Activated naive CD4-positive, alpha-beta T cell treated with anti-CD3 and anti-CD28 coated beads for 36 hours (primary cell): ENCODE results near the gene ALS2. TPM values are rescaled to one million over a fixed set of nuclear protein-coding genes. Genes with fewer than 3 reads are reported as not detected.
"Not testable (repeated sequence)": the region's sequence is repeated elsewhere in the genome, so short reads cannot be mapped to it uniquely, and the experiment has no call there.

Experiments used
- CTCF ChIA-PET: fragments of 350-600 bp; sonication (Branson Sonifier 250); formaldehyde crosslinking; loops from one replicate; lab custom pipeline; 2021; ENCODE audit warnings: antibody characterized with exemption; lab: Charles Lee
- DNase-seq: peaks from one replicate; pipeline ENCODE4 v3.0.0-alpha.2; 2020
- H3K27ac Mint-ChIP-seq: one replicate; pipeline ENCODE4 v1.8.0; 2021; ENCODE audit warnings: mild to moderate bottlenecking, mixed read lengths
- H3K27me3 Mint-ChIP-seq: one replicate; pipeline ENCODE4 v1.8.0; 2021; ENCODE audit warnings: low read depth, mixed read lengths
- H3K36me3 Mint-ChIP-seq: one replicate; pipeline ENCODE4 v1.8.0; 2021; ENCODE audit warnings: low read depth, mixed read lengths
- H3K4me1 Mint-ChIP-seq: one replicate; pipeline ENCODE4 v1.8.0; 2021; ENCODE audit warnings: low read depth, mixed read lengths
- H3K4me3 Mint-ChIP-seq: one replicate; pipeline ENCODE4 v1.8.0; 2021; ENCODE audit warnings: mild to moderate bottlenecking, moderate library complexity, mixed read lengths
- H3K9me3 Mint-ChIP-seq: one replicate; pipeline ENCODE4 v1.8.0; 2021; ENCODE audit warnings: mixed read lengths
- intact Hi-C: fragments of 100-400 bp; cut with micrococcal nuclease; formaldehyde crosslinking; loops from one replicate; pipeline ENCODE4 v1.15.1; 2023
- total RNA-seq, 2 experiments: library from RNA; stranded (reverse); gene quantifications; one replicate each; pipeline ENCODE4 v1.2.3, GENCODE V29; 2021

Gene ALS2
- total RNA-seq, 2 experiments from 2014 or later, result 9.4 to 11.2 TPM

DNA sequence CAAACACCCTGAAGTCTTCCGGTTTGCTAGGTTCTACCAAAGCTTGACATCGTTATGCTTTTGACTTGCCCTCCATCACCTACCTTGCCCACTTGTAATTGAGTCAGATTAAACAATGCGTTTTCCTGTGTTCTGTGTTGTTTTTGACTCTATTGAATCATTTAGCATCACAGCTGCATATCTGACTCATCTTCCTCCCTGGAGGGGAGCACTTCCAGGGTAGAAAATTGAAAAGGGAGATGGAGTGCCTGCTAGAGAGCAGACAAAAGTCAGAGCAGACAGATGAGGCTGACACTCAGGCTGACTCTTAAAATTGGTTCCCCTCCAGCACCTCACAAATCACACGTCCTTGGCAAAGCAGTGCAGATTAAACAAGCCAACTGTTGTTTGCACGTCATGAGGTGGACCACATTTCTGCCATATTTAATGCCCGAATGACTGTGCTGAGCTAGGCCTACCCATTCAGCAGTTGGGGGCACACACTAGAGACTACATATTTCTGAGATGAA is 84.5 kb downstream of the ALS2 start:
- Mint-ChIP-seq H3K27me3 (no peaks in the 10 kb centered on the region), H3K4me3 (no peak overlapping the region), H3K27ac (no peak overlapping the region), H3K4me1 (no peaks in the 10 kb centered on the region), H3K9me3 (no peaks in the 10 kb centered on the region), H3K36me3 (no peaks in the 10 kb centered on the region)
- no peak for DNase-seq
- CTCF ChIA-PET, result no interaction called here
- intact Hi-C loops, result no loop called here

DNA sequence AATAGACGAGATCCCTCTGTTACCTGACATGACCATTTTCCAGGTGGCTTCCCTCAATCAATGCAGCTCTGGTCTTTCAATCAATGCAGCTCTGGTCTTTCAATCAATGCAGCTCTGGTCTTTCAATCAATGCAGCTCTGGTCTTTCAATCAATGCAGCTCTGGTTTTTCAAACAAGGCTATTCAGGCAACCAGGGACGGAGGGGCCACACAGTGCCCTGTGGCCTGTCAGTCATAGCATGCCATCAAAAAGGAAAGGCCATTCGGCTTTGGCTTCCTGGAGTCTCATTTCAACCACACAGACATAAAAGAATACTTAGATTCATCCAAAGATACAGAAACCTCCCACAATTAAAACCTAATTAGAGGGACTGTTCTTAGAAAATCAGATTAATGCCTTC is 95.6 kb downstream of the ALS2 start:
- H3K27me3 Mint-ChIP-seq, result peaks cover 5% of the 10 kb centered on the region
- H3K9me3 Mint-ChIP-seq, result no peaks in the 10 kb centered on the region
- H3K4me3 Mint-ChIP-seq, result no peak overlapping the region
- H3K27ac Mint-ChIP-seq, result no peak overlapping the region
- intact Hi-C loops, result no loop called here
- H3K36me3 Mint-ChIP-seq, result no peaks in the 10 kb centered on the region
- no peaks in the 10 kb centered on the region for H3K4me1 Mint-ChIP-seq
- DNase-seq, result no peak
- CTCF ChIA-PET, result no interaction called here

DNA sequence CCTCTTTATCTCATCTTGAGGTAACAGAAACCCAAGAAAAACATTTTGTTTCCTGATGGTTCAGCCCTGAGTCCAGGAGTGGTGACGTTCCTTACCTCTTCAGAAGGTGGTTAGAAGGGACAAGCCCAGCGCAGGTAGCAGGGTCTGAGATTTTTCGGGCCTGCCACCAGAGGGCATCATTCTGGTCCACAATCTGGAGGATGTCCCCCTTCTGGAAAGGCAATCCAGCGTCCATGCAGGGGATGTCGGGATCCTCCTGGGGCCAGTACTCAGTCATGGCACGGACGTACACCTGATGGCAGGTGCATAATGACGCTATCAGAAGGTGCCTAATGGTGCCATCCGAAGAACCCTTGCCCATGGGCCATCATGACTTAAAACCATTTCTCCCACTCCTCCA is 100.0 kb downstream of the ALS2 start:
- Mint-ChIP-seq H3K9me3 (no peaks in the 10 kb centered on the region), H3K27me3 (peaks cover 5% of the 10 kb centered on the region), H3K4me1 (no peaks in the 10 kb centered on the region), H3K36me3 (no peaks in the 10 kb centered on the region), H3K4me3 (no peak overlapping the region), H3K27ac (no peak overlapping the region)
- peak; percentile 34 for DNase-seq
- intact Hi-C loops, result no loop called here
- CTCF ChIA-PET, result no interaction called here

DNA sequence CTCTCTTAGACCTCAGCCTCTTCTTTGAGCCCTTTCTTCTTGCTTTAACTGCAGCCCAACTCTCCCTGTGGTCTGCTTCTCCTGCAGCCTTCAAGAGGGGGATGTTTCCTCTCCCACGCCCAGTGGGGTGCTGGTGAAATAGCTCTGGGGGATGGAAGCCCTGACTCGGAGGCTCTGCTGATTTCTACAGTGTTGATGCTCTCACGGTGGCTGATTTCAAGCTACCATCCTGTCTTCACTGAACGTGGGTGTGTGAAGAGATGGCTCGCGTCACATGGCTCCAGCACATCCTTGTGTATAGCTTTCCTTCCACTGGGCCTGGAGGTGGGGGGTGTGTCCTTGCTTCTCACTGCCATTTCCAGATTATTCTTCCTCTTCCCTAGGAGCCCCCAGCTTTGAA is 102.3 kb downstream of the ALS2 start:
- CTCF ChIA-PET, result no interaction called here
- no peaks in the 10 kb centered on the region for H3K36me3 Mint-ChIP-seq
- no peaks in the 10 kb centered on the region for H3K4me1 Mint-ChIP-seq
- H3K9me3 Mint-ChIP-seq, result no peaks in the 10 kb centered on the region
- intact Hi-C loops, result no loop called here
- no peak overlapping the region for H3K4me3 Mint-ChIP-seq
- H3K27ac Mint-ChIP-seq, result no peak overlapping the region
- DNase-seq, result no peak
- H3K27me3 Mint-ChIP-seq, result peaks cover 5% of the 10 kb centered on the region

DNA sequence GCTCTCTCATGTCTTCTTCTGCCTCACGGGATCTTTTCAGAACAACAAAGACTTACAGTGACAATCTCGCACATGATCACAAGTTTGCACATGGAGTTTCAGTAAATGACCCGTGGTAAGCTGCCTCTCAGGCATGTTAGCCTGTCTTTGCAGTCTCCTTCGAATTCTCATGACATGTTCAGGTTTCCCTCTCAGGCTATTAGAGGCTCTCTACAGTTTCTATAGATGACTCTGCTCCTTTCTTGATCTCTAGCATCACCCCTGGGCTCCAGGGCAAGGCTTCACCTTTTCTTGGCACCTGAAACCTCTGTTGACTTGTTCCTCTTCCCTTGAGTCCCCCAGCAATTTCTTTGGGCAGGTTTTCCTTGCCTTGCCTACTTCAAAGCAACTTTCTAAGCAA is 105.3 kb downstream of the ALS2 start:
- no peaks in the 10 kb centered on the region for H3K36me3 Mint-ChIP-seq
- peaks cover 7% of the 10 kb centered on the region for H3K9me3 Mint-ChIP-seq
- CTCF ChIA-PET, result interaction anchor here (0.6 kb wide), 1 partner anchor 9 kb away, joined by 3 read pairs; no protein-coding TSS in a partner anchor
- no peaks in the 10 kb centered on the region for H3K4me1 Mint-ChIP-seq
- DNase-seq, result no peak
- no peaks in the 10 kb centered on the region for H3K27me3 Mint-ChIP-seq
- H3K27ac Mint-ChIP-seq, result no peak overlapping the region
- intact Hi-C loops, result no loop called here
- H3K4me3 Mint-ChIP-seq, result no peak overlapping the region

DNA sequence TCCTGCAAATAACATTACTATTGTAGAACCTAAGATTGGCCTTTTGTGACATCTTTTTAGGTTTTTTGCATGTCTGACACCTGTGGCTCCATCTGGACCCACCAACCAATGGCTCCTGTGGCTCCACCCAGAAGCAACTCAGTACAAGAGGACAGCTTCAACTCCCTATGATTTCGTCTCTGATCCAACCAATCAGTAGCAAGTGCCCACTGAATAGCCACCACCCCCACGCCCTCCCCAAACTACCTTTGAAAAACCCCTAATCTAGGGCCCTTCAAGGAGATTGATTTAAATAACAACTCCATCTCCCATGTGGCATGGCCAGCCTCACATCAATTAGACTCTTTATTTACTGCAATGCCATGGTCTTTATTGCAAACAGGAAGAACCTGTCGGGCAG is 105.9 kb downstream of the ALS2 start:
- Mint-ChIP-seq H3K4me1 (no peaks in the 10 kb centered on the region), H3K27me3 (no peaks in the 10 kb centered on the region), H3K27ac (no peak overlapping the region), H3K36me3 (no peaks in the 10 kb centered on the region), H3K4me3 (no peak overlapping the region), H3K9me3 (peaks cover 7% of the 10 kb centered on the region)
- CTCF ChIA-PET, result no interaction called here
- no peak for DNase-seq
- intact Hi-C loops, result no loop called here

DNA sequence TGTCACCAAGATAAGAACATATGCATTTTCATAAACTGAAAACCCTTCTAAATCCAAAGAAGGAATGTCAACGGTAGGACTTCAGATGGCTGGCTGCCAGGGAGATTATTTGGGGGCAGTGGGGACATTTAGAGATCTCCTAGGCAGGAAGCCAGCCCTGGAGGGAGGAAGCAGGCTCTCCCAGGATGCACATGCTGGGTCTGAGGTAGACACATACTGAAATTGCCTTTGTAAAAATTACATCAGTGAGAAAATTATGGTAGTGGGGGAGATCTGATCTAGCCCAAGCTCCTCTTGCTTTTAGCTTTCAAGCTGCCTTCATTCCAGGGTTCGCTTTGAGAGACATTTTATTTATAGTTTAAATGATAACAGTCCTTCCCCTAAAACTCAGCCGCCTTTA is 106.4 kb downstream of the ALS2 start:
- Mint-ChIP-seq H3K9me3 (peaks cover 7% of the 10 kb centered on the region), H3K27ac (no peak overlapping the region), H3K36me3 (no peaks in the 10 kb centered on the region), H3K4me3 (no peak overlapping the region), H3K4me1 (no peaks in the 10 kb centered on the region), H3K27me3 (no peaks in the 10 kb centered on the region)
- CTCF ChIA-PET, result no interaction called here
- DNase-seq, result no peak
- intact Hi-C loops, result no loop called here

DNA sequence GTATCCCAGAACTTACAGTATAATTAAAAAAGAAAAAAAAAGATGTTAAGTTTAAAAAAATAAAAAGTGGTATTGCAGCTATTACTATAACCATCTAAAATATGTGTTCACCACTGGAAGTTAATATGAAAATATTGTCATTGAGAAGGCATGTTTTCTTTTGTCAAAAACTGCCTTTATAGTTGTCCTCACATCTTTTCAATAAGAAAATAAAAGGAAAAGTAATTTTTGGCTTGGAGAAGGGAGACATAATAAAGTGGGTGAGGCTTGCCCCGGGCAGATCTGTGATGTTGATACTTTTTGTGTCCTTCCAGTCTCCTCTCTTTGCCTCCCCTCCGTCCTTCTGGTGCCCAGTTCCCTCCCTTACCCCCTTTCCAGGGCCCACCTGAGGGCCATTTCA is 107.2 kb downstream of the ALS2 start:
- Mint-ChIP-seq H3K9me3 (peaks cover 7% of the 10 kb centered on the region), H3K4me1 (no peaks in the 10 kb centered on the region), H3K27me3 (no peaks in the 10 kb centered on the region), H3K4me3 (no peak overlapping the region), H3K27ac (no peak overlapping the region), H3K36me3 (no peaks in the 10 kb centered on the region)
- CTCF ChIA-PET, result interaction anchor here (0.5 to 1.0 kb wide), 2 partner anchors 9 to 505 kb away, joined by 3 read pairs; no protein-coding TSS in a partner anchor
- no peak for DNase-seq
- intact Hi-C loops, result no loop called here

DNA sequence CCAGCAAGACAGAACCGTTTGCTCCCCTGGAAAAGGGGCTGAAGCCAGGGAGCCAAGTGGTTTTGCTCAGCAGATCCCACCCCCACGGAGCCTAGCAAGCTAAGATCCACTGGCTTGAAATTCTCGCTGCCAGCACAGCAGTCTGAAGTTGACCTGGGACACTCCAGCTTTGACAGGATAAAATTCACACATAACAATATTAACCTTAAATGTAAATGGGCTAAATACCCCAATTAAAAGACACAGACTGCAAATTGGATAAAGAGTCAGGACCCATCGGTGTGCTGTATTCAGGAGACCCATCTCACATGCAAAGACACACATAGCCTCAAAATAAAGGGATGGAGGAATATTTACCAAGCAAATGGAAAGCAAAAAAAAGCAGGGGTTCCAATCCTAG is 109.5 kb downstream of the ALS2 start:
- intact Hi-C loops, H3K27me3 Mint-ChIP-seq, H3K27ac Mint-ChIP-seq, H3K4me3 Mint-ChIP-seq, H3K36me3 Mint-ChIP-seq, H3K4me1 Mint-ChIP-seq, DNase-seq, H3K9me3 Mint-ChIP-seq: not testable (repeated sequence)
- CTCF ChIA-PET, result interaction anchor here (0.6 kb wide), 1 partner anchor 34 kb away, joined by 3 read pairs; no protein-coding TSS in a partner anchor

DNA sequence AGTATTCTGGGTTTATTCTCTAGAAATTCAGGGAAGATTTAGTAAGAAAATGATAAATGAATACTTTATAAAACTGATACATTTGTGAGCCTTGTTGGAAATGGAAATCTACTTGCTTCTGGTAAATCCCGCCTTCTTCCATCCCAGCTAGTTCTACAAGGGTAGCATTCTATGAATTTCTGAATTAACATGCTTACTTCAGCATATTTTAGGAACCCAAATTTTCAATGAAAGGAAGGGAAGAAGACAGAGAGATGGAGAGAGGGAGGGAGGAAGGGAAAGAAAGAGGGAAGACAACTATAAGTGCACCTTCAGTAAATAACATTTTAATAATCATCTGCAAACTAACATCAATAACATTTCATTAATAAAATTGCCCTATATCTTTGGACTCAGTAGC is 110.9 kb downstream of the ALS2 start:
- CTCF ChIA-PET, result interaction anchor here (0.5 kb wide), 2 partner anchors 14 to 48 kb away, joined by 4 to 5 read pairs; no protein-coding TSS in a partner anchor
- H3K4me1 Mint-ChIP-seq, result no peaks in the 10 kb centered on the region

DNA sequence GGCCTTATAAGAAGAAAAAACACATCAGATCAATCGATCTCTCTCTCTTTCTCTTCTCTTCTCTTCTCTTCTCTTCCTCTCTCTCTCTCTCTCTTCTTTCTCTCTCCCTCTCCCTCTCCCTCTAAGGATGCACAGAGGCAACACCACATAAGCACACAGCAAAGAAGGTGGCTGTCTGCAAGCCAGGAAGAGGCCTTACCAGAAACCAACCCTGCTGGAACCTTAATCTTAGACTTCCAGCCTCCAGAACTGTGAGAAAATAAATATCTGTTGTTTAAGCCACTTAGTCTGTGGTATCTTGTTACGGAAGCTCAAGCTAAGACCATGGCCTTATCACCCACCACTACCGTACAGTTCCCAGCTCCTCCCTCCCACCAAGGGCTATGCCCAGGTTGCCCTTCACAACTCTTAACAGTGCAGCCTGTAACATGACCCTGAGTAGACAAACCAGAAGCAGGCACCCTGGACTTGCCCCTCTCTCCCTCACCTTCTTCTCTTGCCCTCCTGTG is 112.3 kb downstream of the ALS2 start:
- Mint-ChIP-seq H3K27ac (no peak overlapping the region), H3K9me3 (peaks cover 7% of the 10 kb centered on the region), H3K36me3 (no peaks in the 10 kb centered on the region)

More for the DNA sequence above, 110.9 kb downstream of the ALS2 start:
- Mint-ChIP-seq H3K27ac (no peak overlapping the region), H3K9me3 (peaks cover 7% of the 10 kb centered on the region), H3K36me3 (no peaks in the 10 kb centered on the region), H3K27me3 (no peaks in the 10 kb centered on the region), H3K4me3 (no peak overlapping the region)
- no peak for DNase-seq
- intact Hi-C loops, result loop anchor here (5.0 kb wide), 1 partner anchor 507 kb away; no protein-coding TSS in a partner anchor

DNA sequence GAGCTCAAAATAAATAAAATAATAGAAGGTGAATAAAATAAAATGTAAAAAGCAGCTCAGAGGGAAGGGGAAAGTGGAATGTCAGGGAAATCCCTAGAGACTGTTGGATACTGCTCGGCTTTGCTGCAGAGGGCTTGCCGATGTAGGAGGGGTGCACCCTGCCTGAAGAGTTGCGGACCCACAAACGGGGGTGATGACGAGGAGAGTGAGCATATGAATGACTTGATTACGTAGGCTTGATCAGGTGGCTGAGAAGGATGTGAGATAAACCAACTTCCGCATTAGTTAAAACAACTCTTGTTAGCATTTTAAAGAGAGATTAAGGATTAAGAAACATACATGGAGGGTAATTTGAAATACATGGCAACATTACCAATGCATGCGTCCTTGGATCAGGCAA is 116.4 kb downstream of the ALS2 start:
- no peaks in the 10 kb centered on the region for H3K36me3 Mint-ChIP-seq
- CTCF ChIA-PET, result interaction anchor here (0.7 kb wide), 1 partner anchor 9 kb away, joined by 3 read pairs; no protein-coding TSS in a partner anchor
- H3K4me1 Mint-ChIP-seq, result no peaks in the 10 kb centered on the region
- H3K27me3 Mint-ChIP-seq, result no peaks in the 10 kb centered on the region
- H3K9me3 Mint-ChIP-seq, result no peaks in the 10 kb centered on the region
- no peak overlapping the region for H3K27ac Mint-ChIP-seq
- DNase-seq, result no peak
- intact Hi-C loops, result no loop called here
- no peak overlapping the region for H3K4me3 Mint-ChIP-seq

More for the DNA sequence above, 112.3 kb downstream of the ALS2 start:
- no peaks in the 10 kb centered on the region for H3K4me1 Mint-ChIP-seq
- no peak for DNase-seq
- intact Hi-C loops, result loop anchor here (5.0 kb wide), 1 partner anchor 509 kb away; no protein-coding TSS in a partner anchor
- no peaks in the 10 kb centered on the region for H3K27me3 Mint-ChIP-seq
- CTCF ChIA-PET, result interaction anchor here (0.6 to 1.7 kb wide), 2 partner anchors 20 to 38 kb away, joined by 3 to 5 read pairs; no protein-coding TSS in a partner anchor
- no peak overlapping the region for H3K4me3 Mint-ChIP-seq

DNA sequence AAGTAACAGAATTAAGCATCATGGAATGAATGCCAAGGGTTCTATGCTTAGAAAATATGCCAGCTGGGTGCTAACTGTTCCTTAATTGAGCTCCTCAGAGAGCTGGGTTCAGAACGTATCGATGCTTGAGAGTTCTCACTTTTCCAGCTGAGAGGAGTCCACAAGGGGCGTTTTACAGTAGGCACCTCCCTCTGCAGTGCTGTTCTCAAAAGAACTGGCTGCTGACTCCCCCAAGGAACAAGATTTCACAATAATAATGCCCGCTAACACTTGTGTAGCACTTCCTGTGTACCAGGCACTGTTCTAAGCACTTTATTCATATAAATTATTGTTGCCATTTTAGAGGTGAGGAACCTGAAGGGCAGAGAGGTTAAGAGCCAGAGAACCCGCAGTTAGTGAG is 119.4 kb downstream of the ALS2 start:
- Mint-ChIP-seq H3K4me3 (no peak overlapping the region), H3K27ac (no peak overlapping the region), H3K36me3 (no peaks in the 10 kb centered on the region), H3K4me1 (no peaks in the 10 kb centered on the region), H3K9me3 (no peaks in the 10 kb centered on the region), H3K27me3 (no peaks in the 10 kb centered on the region)
- CTCF ChIA-PET, result no interaction called here
- DNase-seq, result no peak
- intact Hi-C loops, result no loop called here
